ENCODE results near the gene CDK14.
"Not testable (repeated sequence)": the region's sequence is repeated elsewhere in the genome, so short reads cannot be mapped to it uniquely, and the experiment has no call there.

The CDK14 gene

GRCh38 chr7:90757565-90757950 lies 161.4 kb downstream of the CDK14 start:
- DNase-seq (ENCODE audit: low read depth): not testable (repeated sequence)

GRCh38 chr7:90758933-90759562 lies 162.9 kb downstream of the CDK14 start:
- DNase-seq (ENCODE audit: low read depth): no peak

- DNase-seq (ENCODE audit: low read depth): no peak
These were observed 163.6 kb downstream of the CDK14 start for GRCh38 chr7:90759710-90760109.

GRCh38 chr7:90760892-90761291 lies 164.8 kb downstream of the CDK14 start:
- no peak for DNase-seq (ENCODE audit: low read depth)

DNA sequence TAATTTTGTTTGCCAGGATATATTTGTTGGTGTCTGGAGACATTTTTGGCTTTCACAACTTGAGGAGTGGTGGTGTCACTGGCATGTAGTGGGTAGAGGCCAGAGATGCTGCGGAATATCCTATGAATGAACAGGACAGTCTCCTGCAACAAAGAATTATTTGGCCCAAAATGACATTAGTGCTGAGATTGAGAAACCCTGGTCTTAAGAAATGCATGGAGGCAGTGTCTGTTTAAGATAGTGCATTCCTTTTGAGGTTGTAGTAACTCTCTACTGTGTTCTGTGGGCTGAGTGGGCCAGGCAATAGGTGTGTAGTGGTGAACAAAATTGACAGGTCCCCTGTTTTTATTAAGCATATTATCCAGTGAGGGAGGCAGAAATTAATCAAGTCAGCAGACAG lies 165.5 kb downstream of the CDK14 start:
- no peak for DNase-seq (ENCODE audit: low read depth)

DNA sequence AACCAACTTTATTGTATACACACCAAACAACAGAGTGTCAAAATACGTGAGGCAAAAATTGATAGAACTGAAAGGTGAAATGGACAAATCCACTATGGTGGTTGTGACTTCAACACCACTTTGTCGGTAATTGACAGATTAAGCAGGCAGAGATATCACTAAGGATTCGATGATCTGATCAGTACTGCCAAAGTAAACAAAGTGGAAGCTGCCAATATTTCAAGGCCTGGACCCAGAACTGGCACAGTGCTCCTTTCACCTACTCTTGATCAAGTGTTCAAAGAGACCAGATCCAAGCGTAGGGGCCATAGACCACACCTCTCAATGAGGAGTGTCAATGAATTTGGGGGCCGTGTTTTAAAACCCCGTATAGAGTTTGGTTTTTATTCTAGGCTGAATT lies 167.0 kb downstream of the CDK14 start:
- no peak for DNase-seq (ENCODE audit: low read depth)

DNA sequence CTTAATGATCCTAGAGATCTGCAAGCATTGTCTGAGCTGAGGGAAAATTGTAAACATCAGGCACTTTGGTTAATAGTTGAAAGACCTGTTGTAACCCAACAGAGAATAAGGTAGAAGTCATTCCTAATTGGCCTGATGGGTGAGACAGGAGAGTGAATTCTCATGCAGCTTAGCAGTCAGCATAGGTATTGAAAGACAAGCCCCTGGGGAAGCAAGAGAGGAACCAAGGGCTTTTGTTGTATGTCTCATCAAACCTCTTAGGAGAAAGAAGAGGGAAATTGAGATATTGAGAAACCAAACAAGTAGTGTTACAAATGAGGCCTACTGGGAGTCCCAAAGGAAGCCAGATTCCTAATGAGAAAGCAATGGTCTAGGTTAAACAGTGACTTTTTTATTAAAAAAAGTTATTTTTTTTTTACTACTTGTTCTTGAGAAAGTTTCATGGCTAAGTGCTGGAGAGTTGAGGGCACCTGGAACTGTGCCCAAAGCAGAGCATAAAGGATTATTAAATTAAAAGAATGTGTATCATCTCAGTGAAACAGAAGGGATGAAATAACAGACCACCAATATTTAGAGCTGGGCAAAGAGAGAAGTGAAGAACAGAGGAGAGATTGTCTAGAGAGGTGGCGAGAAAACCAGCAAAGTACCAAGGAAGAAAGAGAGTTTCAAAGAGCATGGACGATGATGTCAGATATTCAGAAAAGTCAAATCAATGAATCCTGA lies 168.9 kb downstream of the CDK14 start:
- DNase-seq (ENCODE audit: low read depth): no peak

DNA sequence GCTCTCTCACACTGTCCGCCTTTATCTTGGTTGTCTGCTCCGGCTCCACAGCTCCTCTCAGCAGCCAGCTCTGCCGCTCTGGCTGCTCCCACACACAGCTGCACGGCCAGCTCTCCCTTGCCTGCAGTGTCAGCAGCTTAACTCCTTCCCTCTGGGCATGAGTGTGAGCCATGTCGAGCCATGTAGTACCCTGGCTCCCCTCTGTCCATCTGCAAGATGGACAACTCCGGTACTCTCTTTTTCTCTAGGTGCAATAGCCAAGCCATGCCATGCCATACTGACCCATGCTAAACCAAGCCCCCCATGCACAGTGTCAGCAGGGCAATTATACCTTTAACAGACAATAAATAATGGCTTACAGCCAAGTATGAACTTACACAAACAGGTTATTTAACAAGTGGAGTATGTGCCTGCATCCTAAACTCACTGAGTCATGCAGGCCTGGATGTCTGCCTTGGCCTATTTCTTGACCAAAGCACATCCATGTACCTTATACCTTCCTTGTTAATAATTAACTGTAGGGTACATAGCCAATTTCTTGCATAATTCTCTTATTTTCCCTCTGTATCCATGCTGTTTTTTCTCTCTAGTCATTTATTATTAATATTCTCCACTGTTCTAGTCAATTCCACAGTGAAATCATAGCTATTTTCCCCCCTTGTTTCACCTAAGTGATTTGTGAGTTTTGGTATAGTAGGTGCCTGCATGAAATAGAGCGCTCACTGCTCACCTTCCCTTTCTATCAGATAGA lies 170.9 kb downstream of the CDK14 start:
- no peak for DNase-seq (ENCODE audit: low read depth)

DNA sequence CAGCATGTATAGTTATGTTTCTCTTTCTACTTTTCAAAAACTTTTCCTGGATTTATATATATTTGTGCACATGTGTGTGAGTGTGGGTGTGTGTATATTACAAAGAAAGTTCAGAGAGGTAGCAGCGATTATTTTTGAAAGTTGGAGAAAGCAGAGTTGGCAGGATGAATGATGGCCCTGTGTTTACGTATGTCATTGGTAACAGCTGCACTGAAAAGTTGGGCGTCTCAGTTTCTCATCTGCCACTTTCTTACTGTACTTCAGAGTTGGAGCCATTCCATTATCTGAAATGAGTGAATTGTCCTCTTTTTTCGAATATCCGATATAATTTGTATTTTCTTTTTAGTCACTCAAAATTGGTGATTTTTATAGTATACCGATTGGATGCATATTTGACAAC lies 172.2 kb downstream of the CDK14 start:
- DNase-seq (ENCODE audit: low read depth): no peak

DNA sequence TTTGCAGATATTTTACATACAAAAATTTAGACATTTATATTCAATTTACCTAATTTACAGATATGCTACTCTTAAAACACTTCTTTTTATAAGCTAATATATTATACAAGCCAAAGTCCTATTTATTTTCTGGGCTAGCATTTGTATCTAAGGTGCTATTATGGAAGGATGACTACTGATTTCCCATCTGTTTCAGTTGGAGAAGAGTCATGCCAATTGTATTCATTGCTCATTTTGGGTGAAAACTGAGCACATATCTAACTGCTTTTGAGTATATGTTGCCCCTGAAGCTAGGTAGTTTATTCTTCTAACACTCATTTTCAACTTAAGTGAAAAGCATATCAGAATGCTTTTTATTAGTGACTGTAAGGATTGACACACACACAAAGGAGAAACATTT lies 172.9 kb downstream of the CDK14 start:
- DNase-seq (ENCODE audit: low read depth): no peak

- DNase-seq (ENCODE audit: low read depth): not testable (repeated sequence)
These were observed 173.4 kb downstream of the CDK14 start for GRCh38 chr7:90769566-90769965.

GRCh38 chr7:90771281-90771680 lies 175.2 kb downstream of the CDK14 start:
- no peak for DNase-seq (ENCODE audit: low read depth)

- DNase-seq (ENCODE audit: low read depth): no peak
These were observed 176.3 kb downstream of the CDK14 start for GRCh38 chr7:90772410-90772809.

GRCh38 chr7:90773269-90773668 lies 177.1 kb downstream of the CDK14 start:
- DNase-seq (ENCODE audit: low read depth): no peak

DNA sequence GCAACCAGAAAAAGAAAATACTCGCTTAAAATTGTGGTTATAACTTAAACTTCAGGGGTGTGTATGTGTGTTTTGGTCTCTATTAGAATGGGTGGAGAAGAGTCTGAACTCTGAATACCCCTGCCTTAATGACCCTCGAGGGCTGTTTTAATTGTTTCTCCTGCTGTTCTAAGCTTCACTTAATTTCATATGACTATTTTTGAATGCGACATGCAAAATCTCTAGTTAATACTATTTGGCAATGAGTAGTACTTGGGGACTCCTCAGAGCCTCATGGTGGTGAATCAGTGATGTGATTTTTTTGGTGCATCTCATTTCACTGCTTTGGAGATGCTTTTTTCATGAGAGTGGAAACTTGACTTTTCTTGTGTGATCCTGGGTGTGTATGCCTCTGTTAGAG lies 178.6 kb downstream of the CDK14 start:
- DNase-seq (ENCODE audit: low read depth): no peak

GRCh38 chr7:90775383-90775965 lies 179.4 kb downstream of the CDK14 start:
- DNase-seq (ENCODE audit: low read depth): no peak

GRCh38 chr7:90777041-90777440 lies 180.9 kb downstream of the CDK14 start:
- DNase-seq (ENCODE audit: low read depth): no peak

DNA sequence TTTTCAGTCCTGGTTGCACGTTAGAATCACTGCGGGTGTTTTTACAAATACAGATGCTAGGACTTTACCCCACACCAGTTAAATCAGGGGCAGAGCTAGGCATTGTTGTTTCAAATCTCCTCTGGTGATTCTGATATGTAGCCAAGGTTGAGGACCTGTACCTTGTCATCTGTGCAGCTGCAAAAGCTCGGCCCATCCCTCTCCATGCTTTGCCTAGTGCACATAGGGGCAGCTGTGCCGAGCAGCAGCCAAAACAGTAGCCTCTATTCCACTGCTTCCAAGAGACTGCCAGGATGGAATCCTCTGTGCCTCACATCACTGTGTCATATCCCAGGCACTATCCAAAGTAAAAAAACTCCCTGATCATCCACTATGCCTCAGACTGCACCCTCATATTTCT lies 181.3 kb downstream of the CDK14 start:
- DNase-seq (ENCODE audit: low read depth): no peak

DNA sequence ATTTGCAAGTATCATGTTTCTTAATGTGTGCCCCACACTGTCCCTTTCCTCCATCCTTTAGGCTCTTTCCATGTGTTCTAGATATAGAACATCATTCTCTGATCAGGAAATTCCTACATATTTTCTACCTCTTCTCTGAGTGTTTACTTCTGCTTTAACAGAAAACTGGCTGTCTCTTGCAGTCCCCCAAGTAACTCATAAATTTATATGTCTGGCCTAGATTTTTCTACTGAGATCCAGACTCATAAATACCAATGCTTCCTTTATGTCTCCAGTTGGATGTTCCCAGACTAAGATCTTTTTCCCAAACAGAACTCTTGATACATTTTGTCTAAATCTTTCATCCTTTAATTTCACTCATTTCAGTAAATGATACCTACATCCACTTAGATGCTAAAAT lies 181.8 kb downstream of the CDK14 start:
- DNase-seq (ENCODE audit: low read depth): no peak

- DNase-seq (ENCODE audit: low read depth): no peak
These were observed 191.9 kb downstream of the CDK14 start for GRCh38 chr7:90788052-90788451.

DNA sequence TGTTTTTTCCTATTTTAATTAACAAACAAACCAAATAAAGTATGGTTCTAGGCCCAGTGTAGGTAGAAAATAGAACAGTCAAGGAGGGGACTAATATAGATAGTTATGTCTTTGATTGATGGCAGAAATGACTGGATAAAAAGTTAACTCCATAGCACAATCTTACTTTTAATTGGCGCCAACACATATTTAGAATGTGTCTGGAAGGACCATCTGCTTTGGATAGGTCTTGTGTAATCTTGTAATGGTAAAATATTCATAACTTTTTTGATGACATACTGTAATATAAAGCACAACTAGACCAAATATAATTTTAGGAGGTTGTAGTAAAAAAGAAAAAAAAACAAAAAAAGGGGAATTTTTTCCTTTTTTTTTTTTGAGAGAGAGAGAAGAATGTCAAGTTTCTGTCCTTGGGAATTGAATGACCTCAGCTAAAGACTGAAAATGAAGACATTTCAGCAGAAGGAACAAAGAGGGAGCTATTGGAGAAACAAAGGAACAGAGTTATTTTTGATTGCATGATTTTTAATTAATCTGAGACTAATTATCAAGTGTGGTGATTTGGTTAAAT lies 193.7 kb downstream of the CDK14 start:
- no peak for DNase-seq (ENCODE audit: low read depth)

- no peak for DNase-seq (ENCODE audit: low read depth)
These were observed 195.5 kb downstream of the CDK14 start for GRCh38 chr7:90791596-90791995.

GRCh38 chr7:90792301-90792700 lies 196.2 kb downstream of the CDK14 start:
- no peak for DNase-seq (ENCODE audit: low read depth)
